ENCODE results near the gene STRIP2.
"Not testable (repeated sequence)": the region's sequence is repeated elsewhere in the genome, so short reads cannot be mapped to it uniquely, and the experiment has no call there.

Gene STRIP2

DNA sequence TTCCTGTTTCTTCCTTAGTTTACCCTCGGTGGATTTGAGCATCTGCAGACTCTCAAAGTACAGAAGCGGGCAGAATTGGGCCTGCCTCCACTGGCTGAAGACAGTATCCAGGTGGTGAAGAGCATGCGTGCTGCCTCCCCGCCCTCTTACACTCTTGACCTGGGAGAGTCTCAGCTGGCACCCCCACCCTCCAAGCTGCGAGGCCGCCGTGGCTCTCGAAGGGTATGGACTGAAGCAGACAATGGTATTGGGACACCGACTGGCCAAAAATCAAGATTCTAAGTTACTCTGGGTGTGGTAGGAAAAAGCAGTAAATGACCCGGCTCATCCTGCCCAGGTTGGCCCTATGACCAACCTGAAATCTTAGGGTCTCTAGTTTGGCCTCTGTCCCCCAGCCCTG is 22.2 kb downstream of the STRIP2 start:
- no peak for DNase-seq

DNA sequence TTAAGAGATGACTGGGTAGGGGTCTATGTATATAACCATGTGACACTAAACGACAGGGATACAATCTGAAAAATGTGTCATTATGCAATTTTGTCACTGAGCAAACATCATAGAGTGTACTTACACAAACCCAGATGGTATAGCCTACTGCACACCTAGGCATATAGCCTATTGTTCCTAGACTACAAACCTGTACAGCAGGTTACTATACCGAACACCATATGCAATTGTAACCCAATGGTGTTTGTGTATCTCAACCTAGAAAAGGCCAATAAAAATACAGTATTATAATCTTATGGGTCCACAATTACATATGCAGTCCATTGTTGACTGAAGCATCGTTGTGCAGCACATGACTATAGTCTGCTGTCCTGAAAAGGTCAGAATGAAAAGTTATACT is 22.9 kb downstream of the STRIP2 start:
- DNase-seq = no peak

- DNase-seq = no peak
Observed at GRCh38 chr7:129458171-129458570, 23.9 kb downstream of the STRIP2 start.

DNA sequence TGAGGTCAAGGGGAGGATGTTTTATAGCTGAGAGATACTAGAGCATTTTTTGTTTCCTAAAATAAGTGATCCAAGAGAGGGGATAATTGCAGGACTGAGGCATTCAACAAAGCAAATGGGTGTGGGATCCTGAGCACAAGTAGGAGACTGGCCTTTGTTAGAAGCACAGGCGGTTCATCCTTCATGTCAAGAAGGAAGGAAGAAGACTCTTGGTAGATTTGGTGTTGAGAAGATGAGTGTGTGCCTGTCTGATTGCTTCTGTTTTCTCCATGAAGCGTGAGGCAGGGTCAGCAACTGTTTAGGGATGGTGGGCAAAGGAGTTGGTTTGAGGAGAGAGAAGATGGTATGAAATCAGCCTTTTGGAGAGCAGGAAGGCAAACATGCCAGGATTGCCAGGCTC is 27.6 kb downstream of the STRIP2 start:
- no peak for DNase-seq

GRCh38 chr7:129462420-129462819 is 28.2 kb downstream of the STRIP2 start:
- DNase-seq = no peak

GRCh38 chr7:129464194-129464593 is 30.0 kb downstream of the STRIP2 start:
- DNase-seq = no peak

DNA sequence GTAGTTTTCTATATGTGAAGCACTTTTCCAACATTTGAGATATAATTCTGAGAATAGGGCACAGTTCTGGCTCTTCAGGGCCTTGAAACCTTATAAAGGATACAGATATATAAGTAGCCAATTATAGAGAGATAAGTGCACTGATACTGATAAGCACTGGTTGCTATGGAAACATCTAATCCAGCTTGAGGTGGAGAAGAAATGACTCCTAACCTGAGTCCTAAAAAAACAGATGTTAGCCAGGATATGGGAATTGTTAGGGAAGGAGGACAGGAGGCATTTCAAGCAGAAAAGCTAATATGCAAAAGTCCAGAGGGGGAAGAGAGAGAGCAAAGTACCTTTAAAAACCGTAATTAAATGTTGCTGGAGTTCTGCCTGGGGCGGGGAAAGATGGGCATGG is 30.8 kb downstream of the STRIP2 start:
- no peak for DNase-seq

GRCh38 chr7:129466796-129467195 is 32.6 kb downstream of the STRIP2 start:
- DNase-seq = no peak

GRCh38 chr7:129468087-129468486 is 33.9 kb downstream of the STRIP2 start:
- peak; percentile 54 for DNase-seq

DNA sequence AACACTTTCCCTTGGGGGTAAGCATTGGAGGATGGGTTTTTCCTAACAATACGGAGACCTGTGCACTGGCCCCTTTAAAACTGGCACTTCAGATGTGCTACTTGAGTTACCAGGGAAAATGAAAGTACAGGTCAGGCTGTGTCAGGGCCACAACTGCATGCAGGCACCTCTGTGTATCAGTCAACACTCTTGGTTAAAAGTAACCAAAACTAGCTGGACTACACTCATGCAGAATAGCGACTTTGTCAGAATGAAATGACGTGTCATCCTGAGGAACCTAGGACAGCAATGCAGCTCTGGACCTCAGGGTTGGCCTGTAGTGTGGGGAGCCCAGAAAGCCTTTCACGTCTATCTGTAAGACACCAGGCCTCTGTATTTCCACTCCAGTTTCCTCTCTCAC is 34.3 kb downstream of the STRIP2 start:
- no peak for DNase-seq

GRCh38 chr7:129469930-129470329 is 35.7 kb downstream of the STRIP2 start:
- DNase-seq = no peak

GRCh38 chr7:129470411-129470810 is 36.2 kb downstream of the STRIP2 start:
- DNase-seq = no peak

- no peak for DNase-seq
Observed at GRCh38 chr7:129471402-129471827, 37.2 kb downstream of the STRIP2 start.

- DNase-seq = not testable (repeated sequence)
Observed at GRCh38 chr7:129475931-129476330, 41.7 kb downstream of the STRIP2 start.

DNA sequence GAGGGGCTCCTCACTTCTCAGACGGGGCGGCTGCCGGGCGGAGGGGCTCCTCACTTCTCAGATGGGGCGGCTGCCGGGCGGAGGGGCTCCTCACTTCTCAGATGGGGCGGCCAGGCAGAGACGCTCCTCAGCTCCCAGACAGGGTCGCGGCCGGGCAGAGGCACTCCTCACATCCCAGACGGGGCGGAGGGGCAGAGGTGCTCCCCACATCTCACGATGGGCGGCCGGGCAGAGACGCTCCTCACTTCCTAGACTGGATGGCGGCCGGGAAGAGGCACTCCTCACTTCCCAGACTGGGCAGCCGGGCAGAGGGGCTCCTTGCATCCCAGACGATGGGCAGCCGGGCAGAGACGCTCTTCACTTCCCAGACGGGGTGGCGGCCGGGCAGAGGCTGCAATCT is 42.2 kb downstream of the STRIP2 start:
- DNase-seq = not testable (repeated sequence)

DNA sequence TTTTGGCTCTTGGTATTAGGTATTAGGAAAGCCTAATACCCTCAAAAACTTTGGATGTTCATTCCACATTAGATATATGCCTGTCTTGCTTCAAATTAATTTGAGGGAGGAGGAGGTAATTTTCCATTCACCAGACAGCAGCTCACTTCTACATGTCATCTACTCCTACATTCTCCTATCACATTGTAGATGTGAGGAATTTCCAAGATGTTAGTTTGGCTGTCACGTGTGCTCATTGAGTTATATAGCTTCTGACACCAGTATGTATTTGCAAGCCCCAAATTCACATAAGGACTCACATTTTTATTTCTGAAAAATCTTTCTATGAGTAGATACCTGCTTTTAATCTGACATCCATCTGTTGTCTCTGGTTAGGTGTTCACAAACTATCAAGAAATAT is 45.6 kb downstream of the STRIP2 start:
- DNase-seq = no peak

- DNase-seq = no peak
Observed at GRCh38 chr7:129480674-129481363, 46.6 kb downstream of the STRIP2 start.

GRCh38 chr7:129481376-129481775 is 47.1 kb downstream of the STRIP2 start:
- not testable (repeated sequence) for DNase-seq

DNA sequence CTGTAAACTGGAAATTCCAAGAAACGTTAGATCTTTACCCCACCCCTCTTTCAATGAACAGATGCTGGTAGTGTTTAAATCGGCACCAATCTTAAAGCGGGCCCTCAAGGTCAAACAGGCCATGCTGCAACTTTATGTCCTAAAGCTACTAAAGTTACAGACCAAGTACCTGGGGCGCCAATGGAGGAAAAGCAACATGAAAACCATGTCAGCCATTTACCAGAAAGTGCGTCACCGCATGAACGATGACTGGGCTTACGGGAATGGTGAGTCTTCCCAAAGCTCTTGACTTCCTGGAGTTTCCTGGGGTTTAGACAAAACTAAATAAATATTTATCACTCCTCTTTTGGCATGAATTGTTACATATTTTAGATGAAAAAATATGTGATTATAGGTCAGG is 48.5 kb downstream of the STRIP2 start:
- DNase-seq = no peak

- DNase-seq = peak; percentile 78
Observed at GRCh38 chr7:129489491-129489890, 55.3 kb downstream of the STRIP2 start.

DNA sequence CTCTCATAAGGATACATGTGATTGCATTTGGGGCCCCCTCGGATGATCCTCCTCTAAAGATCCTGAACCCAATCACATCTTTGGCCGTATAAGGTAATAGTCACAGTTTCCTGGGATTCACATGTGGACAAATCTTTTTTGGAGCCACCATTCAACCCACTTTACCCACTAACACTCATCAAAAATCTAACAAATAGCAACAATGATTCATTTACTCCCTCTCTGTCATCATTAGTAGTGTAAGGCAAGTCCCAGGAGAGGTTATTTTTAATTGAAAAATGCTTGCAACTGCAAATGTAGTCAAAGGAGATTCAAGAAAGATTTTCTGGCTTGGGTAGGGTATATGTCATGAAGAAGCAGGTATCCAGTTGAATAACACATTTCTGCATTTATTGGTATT is 58.2 kb downstream of the STRIP2 start:
- no peak for DNase-seq

DNA sequence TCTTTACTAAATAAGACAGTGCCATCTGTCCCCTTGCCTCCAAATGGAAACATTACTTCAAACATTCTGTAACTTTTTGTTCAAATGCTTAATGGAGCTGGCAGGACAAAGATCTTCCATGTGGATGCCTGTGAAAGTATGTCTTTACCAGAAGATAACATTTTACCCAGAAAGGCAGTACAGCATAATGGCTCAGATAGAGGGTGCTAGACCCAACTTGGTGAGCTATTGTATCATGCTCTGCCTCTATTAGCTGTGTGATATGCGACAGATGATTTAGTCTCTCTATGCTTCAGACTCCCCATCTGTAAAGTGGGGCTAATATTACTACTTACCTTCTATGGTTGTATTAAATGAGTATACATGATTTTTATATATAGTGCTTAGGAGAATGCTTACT is 59.3 kb downstream of the STRIP2 start:
- no peak for DNase-seq

DNA sequence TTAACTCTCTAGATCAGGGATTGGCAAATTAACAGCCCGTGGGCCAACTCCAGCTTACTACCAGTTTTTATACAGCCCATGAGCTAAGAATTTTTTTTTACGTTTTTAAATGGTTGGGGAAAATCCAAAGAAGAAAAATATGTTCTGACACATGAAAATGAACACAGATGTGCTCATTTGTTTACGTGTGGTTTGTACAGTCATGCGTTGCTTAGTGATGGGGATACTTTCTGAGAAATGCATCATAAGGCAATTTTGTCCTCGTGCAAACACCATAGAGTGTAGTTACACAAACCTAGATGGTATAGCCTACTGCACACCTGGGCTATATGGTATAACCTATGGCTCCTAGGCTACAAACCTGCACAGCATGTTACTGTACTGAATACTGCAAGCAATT is 59.8 kb downstream of the STRIP2 start:
- DNase-seq = peak; percentile 81

- DNase-seq = no peak
Observed at GRCh38 chr7:129495987-129496386, 61.8 kb downstream of the STRIP2 start.

GRCh38 chr7:129496653-129497052 is 62.4 kb downstream of the STRIP2 start:
- no peak for DNase-seq

Measured in EL (cell line).